Smooth muscle cell (in vitro differentiated cells): ENCODE data around the gene TYW5. TPM values are rescaled to one million over a fixed set of nuclear protein-coding genes. Genes with fewer than 3 reads are reported as not detected.
A peak's percentile ranks its signal among the peaks of the same experiment; 100 is the strongest.

Source experiments
- DNase-seq: peaks from one replicate; lab custom pipeline; 2025; ENCODE audit not compliant: unreplicated experiment; lab: John Stamatoyannopoulos, UW
- H2AFZ ChIP-seq: fragments of 200-600 bp; sonication (generic); 2 replicates; pipeline ENCODE4 v1.6.0; 2016; ENCODE audit warnings: antibody characterized with exemption, low read depth, mild to moderate bottlenecking
- H3F3A ChIP-seq: fragments of 200-600 bp; sonication (generic); 2 replicates; pipeline ENCODE4 v1.6.0; 2017; ENCODE audit warnings: antibody characterized with exemption, low read depth
- H3K27ac ChIP-seq: fragments of 200-600 bp; sonication (generic); 2 replicates; pipeline ENCODE4 v1.5.1; 2016; ENCODE audit warnings: low read depth, mild to moderate bottlenecking
- H3K27me3 ChIP-seq: fragments of 200-600 bp; sonication (generic); 2 replicates; pipeline ENCODE4 v1.6.1; 2016; ENCODE audit warnings: low read depth, mild to moderate bottlenecking
- H3K36me3 ChIP-seq: fragments of 200-600 bp; sonication (generic); 2 replicates; pipeline ENCODE4 v1.5.1; 2016; ENCODE audit warnings: low read depth
- H3K4me1 ChIP-seq: fragments of 200-600 bp; sonication (generic); 2 replicates; pipeline ENCODE4 v1.5.1; 2016; ENCODE audit warnings: low read depth
- H3K4me2 ChIP-seq: fragments of 200-600 bp; sonication (generic); 2 replicates; pipeline ENCODE4 v1.6.0; 2016; ENCODE audit warnings: mild to moderate bottlenecking
- H3K4me3 ChIP-seq: fragments of 200-600 bp; sonication (generic); 2 replicates; pipeline ENCODE4 v1.5.1; 2016; ENCODE audit warnings: mild to moderate bottlenecking
- H3K79me2 ChIP-seq: fragments of 200-600 bp; sonication (generic); 2 replicates; pipeline ENCODE4 v1.6.0; 2016; ENCODE audit warnings: low read depth, mild to moderate bottlenecking
- H3K9ac ChIP-seq: fragments of 200-600 bp; sonication (generic); 2 replicates; pipeline ENCODE4 v1.6.0; 2016; ENCODE audit warnings: low read depth
- H3K9me3 ChIP-seq: fragments of 200-600 bp; sonication (generic); replicated peaks from 2 replicates; pipeline ENCODE4 v1.5.1; 2016; ENCODE audit warnings: low read depth
- H4K20me1 ChIP-seq: fragments of 200-600 bp; sonication (generic); 2 replicates; pipeline ENCODE4 v1.6.0; 2016; ENCODE audit warnings: low read depth
- CTCF ChIP-seq: fragments of 200-600 bp; sonication (generic); IDR thresholded peaks from 2 replicates; pipeline ENCODE4 v1.5.1; 2017; ENCODE audit warnings: borderline replicate concordance, mild to moderate bottlenecking, antibody characterized with exemption; ENCODE audit not compliant: insufficient read depth, poor library complexity, severe bottlenecking
- WGBS: methylation state at CpG from one replicate; pipeline ENCODE4 v1.1.7; 2016; ENCODE audit warnings: low lambda C conversion rate; 5-methylcytosine and 5-hydroxymethylcytosine counted together
- polyA plus RNA-seq: library from polyadenylated mRNA; unstranded; fragments of >200 nt; fragmentation: Nextera tagmentation; extraction: Ambion mirVana; gene quantifications from 2 replicates; pipeline ENCODE4 v1.2.1, GENCODE V29; 2016
- total RNA-seq: library from RNA; depleted of rRNA; stranded (reverse); fragments of >200 nt; gene quantifications from 2 replicates; pipeline ENCODE4 v1.2.3, GENCODE V29; 2014

Gene TYW5
- total and polyA plus RNA-seq, 2 experiments from 2014 or later, result 6.6 to 14.6 TPM

- no peak for TF ChIP-seq CTCF
- H3K9ac ChIP-seq, result peak overlapping the region; percentile 7
- H3K36me3 ChIP-seq, result no peaks in the 10 kb centered on the region
- no peaks in the 10 kb centered on the region for H3K79me2 ChIP-seq
- no peaks in the 10 kb centered on the region for H4K20me1 ChIP-seq
- H3K4me3 ChIP-seq, result peak overlapping the region; percentile 37
- H3K27me3 ChIP-seq, result no peaks in the 10 kb centered on the region
- H3K9me3 ChIP-seq, result no peaks in the 10 kb centered on the region
- peak overlapping the region; percentile 74 for H2AFZ ChIP-seq
- H3K27ac ChIP-seq, result peak overlapping the region; percentile 20
- peak overlapping the region; percentile 89 for H3K4me2 ChIP-seq
- H3K4me1 ChIP-seq, result peaks cover 11% of the 10 kb centered on the region
- DNase-seq, result no peak
- 72% methylated on average over 5 of the region's 5 CpGs for WGBS
- no peaks in the 10 kb centered on the region for H3F3A ChIP-seq
Observed at GRCh38 chr2:199979398-199979797, 24.1 kb upstream of the TYW5 start.

DNA sequence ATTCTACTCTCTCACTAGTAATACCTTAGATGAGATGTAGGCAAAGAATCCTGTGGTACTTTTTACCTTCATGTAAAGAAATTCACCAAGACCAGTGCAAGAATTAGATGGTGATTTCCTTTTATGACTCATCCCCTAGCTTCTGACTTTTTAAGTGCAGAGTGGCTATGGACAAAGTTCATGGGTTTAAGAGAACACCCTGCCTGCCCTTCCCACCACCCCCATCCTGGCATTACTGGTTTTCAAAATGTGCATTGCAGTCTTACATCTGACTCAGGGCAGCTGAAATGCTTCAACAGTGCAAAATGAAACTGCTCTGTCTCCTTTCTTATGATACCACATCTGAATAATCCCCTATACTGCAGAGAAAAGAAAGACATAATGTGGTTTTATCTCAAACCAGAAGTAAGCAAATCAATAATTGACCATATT, 22.7 kb upstream of the TYW5 start:
- no peak for TF ChIP-seq CTCF
- no peak for DNase-seq
- peak overlapping the region; percentile 62 for H3K27ac ChIP-seq

DNA sequence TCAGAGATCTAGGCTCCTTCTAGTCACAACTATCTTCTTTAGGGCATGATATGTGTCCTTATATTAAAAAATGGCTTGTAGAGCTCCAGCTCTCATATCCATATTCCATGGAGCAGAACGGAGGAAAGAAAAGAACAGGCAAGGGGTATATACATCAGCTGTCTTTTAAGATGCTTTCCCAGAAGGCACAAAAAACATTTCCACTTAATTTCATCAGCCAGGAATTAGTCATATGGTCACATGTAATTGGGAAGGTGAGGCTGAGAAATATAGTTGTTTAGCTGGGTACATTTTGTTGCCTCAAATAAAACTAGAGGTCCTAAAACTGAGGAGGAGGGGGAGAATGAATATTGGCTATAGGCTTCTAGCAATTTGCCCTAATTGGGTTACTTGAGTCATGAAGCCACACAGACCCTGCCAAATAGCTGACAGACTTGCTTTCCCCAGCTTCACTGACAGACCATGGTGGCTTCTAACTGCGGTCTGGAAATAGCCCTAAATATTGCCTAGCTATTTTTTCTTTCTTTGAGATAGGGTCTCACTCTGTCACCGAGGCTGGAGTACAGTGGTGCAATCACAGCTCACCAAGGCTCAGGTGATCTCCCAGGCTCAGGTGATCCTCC, 20.1 kb upstream of the TYW5 start:
- DNase-seq, result no peak
- no peaks in the 10 kb centered on the region for H3K79me2 ChIP-seq
- no peaks in the 10 kb centered on the region for H3K27me3 ChIP-seq
- peaks cover 10% of the 10 kb centered on the region for H3K4me1 ChIP-seq
- WGBS, result 78% methylated on average over 3 of the region's 3 CpGs
- no peak overlapping the region for H3K27ac ChIP-seq
- H3K4me3 ChIP-seq, result no peak overlapping the region
- H3F3A ChIP-seq, result no peaks in the 10 kb centered on the region
- H4K20me1 ChIP-seq, result no peaks in the 10 kb centered on the region
- no peak overlapping the region for H2AFZ ChIP-seq
- no peaks in the 10 kb centered on the region for H3K9me3 ChIP-seq
- H3K4me2 ChIP-seq, result no peak overlapping the region
- no peaks in the 10 kb centered on the region for H3K36me3 ChIP-seq
- no peak for TF ChIP-seq CTCF
- peak overlapping the region; percentile 24 for H3K9ac ChIP-seq

More for the DNA sequence above, 22.7 kb upstream of the TYW5 start:
- no peaks in the 10 kb centered on the region for H3K36me3 ChIP-seq
- H3K4me2 ChIP-seq, result peak overlapping the region; percentile 48
- H3K4me3 ChIP-seq, result no peak overlapping the region
- no peak overlapping the region for H3K9ac ChIP-seq
- no peaks in the 10 kb centered on the region for H3F3A ChIP-seq
- H4K20me1 ChIP-seq, result no peaks in the 10 kb centered on the region
- peaks cover 11% of the 10 kb centered on the region for H3K4me1 ChIP-seq
- H3K9me3 ChIP-seq, result no peaks in the 10 kb centered on the region
- H2AFZ ChIP-seq, result no peak overlapping the region
- H3K27me3 ChIP-seq, result no peaks in the 10 kb centered on the region
- no peaks in the 10 kb centered on the region for H3K79me2 ChIP-seq

DNA sequence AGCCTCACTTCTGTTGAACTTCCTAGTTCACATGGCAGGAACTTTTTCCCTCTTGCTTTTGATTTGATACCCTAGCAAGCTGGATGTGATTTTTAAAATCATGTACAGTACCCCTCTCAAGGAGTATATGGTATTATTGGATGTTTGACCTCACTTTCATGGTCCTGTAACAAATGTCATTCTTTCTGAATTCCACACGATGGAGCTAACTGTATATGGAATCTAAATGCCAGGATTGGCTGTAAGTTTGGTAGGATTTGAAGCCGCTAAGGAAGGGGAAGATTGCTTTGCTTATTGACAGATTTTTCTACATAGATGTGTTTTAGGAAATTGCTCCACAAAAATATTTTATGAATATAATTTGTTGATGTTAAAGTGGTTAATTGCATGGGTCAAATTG, 18.4 kb upstream of the TYW5 start:
- Histone ChIP-seq H3K27ac (no peak overlapping the region), H3K4me2 (no peak overlapping the region), H3K9me3 (no peaks in the 10 kb centered on the region), H3K9ac (no peak overlapping the region), H3K79me2 (no peaks in the 10 kb centered on the region), H3K27me3 (no peaks in the 10 kb centered on the region), H3F3A (no peaks in the 10 kb centered on the region), H3K36me3 (no peaks in the 10 kb centered on the region), H4K20me1 (no peaks in the 10 kb centered on the region), H3K4me3 (no peak overlapping the region), H2AFZ (no peak overlapping the region), H3K4me1 (no peaks in the 10 kb centered on the region)
- TF ChIP-seq CTCF, result peak; percentile 64
- WGBS, result 36% methylated on average over 2 of the region's 2 CpGs
- no peak for DNase-seq
